Measurements from ENCODE around the gene RASEF. TPM values are rescaled to one million over a fixed set of nuclear protein-coding genes. Genes with fewer than 3 reads are reported as not detected.

The RASEF gene
- total RNA-seq, 4 donors from 2014 or later = 9.9 to 73.6 (median 29.4) TPM

- Histone ChIP-seq H3K4me1 (no peaks in the 10 kb centered on the region), H3K9me3 (no peaks in the 10 kb centered on the region), H3K36me3 (no peaks in the 10 kb centered on the region), H3K27me3 (no peaks in the 10 kb centered on the region), H3K4me3 (no peak overlapping the region), H3K27ac (no peak overlapping the region)
- no peak for DNase-seq
- TF ChIP-seq CTCF (IDR thresholded peaks at IDR 0.05) (no peak), POLR2A (IDR thresholded peaks at IDR 0.05) (no peak)
These were observed 42.1 kb downstream of the RASEF start for GRCh38 chr9:83020864-83021263.

- Histone ChIP-seq H3K4me1 (no peaks in the 10 kb centered on the region), H3K27ac (no peak overlapping the region), H3K36me3 (no peaks in the 10 kb centered on the region), H3K9me3 (no peaks in the 10 kb centered on the region), H3K4me3 (no peak overlapping the region), H3K27me3 (no peaks in the 10 kb centered on the region)
- no peak for TF ChIP-seq CTCF (IDR thresholded peaks at IDR 0.05)
- no peak for TF ChIP-seq POLR2A (IDR thresholded peaks at IDR 0.05)
- DNase-seq = no peak
These were observed 42.6 kb downstream of the RASEF start for GRCh38 chr9:83020327-83020726.

GRCh38 chr9:83019246-83019645, 43.7 kb downstream of the RASEF start:
- no peaks in the 10 kb centered on the region for H3K36me3 ChIP-seq
- H3K4me3 ChIP-seq = no peak overlapping the region
- H3K4me1 ChIP-seq = no peaks in the 10 kb centered on the region
- TF ChIP-seq CTCF (IDR thresholded peaks at IDR 0.05) = no peak
- no peak overlapping the region for H3K27ac ChIP-seq
- no peak for DNase-seq
- H3K27me3 ChIP-seq = no peaks in the 10 kb centered on the region
- H3K9me3 ChIP-seq = no peaks in the 10 kb centered on the region

- Histone ChIP-seq H3K4me3 (no peak overlapping the region), H3K4me1 (peaks cover 0 to 9% (median 0%) of the 10 kb centered on the region in 4 donors), H3K9me3 (no peaks in the 10 kb centered on the region), H3K27ac (no peak overlapping the region), H3K36me3 (no peaks in the 10 kb centered on the region), H3K27me3 (no peaks in the 10 kb centered on the region)
- TF ChIP-seq POLR2A (IDR thresholded peaks at IDR 0.05) (no peak), CTCF (IDR thresholded peaks at IDR 0.05) (no peak)
- DNase-seq = no peak
These were observed 47.0 kb downstream of the RASEF start for GRCh38 chr9:83015897-83016296.

GRCh38 chr9:83013867-83014605, 48.9 kb downstream of the RASEF start:
- DNase-seq = no peak
- Histone ChIP-seq H3K9me3 (no peaks in the 10 kb centered on the region), H3K27ac (no peak overlapping the region), H3K4me3 (no peak overlapping the region), H3K4me1 (peaks cover 0 to 9% (median 0%) of the 10 kb centered on the region in 4 donors), H3K36me3 (no peaks in the 10 kb centered on the region), H3K27me3 (no peaks in the 10 kb centered on the region)
- TF ChIP-seq CTCF (IDR thresholded peaks at IDR 0.05) (no peak), POLR2A (IDR thresholded peaks at IDR 0.05) (no peak)

Data from Peyer's patch (tissue), 4 donors.